GM23338 (cell line): Measurements from ENCODE around the gene PLAGL1. TPM values are rescaled to one million over a fixed set of nuclear protein-coding genes. Genes with fewer than 3 reads are reported as not detected.

Experiments used
- ATAC-seq: fragments of 200-7000 bp; cut with Tn5 transposase; 3 replicates; pipeline ENCODE4 v1.9.1; 2020
- DNase-seq: peaks from one replicate; pipeline ENCODE4 v3.0.0-alpha.2; 2015; ENCODE audit warnings: low spot score
- H2AFZ ChIP-seq: fragments of 200-600 bp; sonication (generic); 2 replicates; pipeline ENCODE4 v1.8.0; 2016; ENCODE audit warnings: antibody characterized with exemption, mild to moderate bottlenecking, moderate library complexity
- H3F3A ChIP-seq: fragments of 200-600 bp; sonication (generic); replicated peaks from 2 replicates; pipeline ENCODE4 v1.8.0; 2017; ENCODE audit warnings: antibody characterized with exemption, mixed run types, low read depth
- H3K27ac ChIP-seq: fragments of 200-600 bp; sonication (generic); 2 replicates; pipeline ENCODE4 v1.6.1; 2016; ENCODE audit warnings: low read depth
- H3K27me3 ChIP-seq: fragments of 200-600 bp; sonication (generic); 2 replicates; pipeline ENCODE4 v1.8.0; 2016; ENCODE audit warnings: mild to moderate bottlenecking, mixed run types, moderate library complexity; ENCODE audit not compliant: insufficient read depth
- H3K36me3 ChIP-seq: fragments of 200-600 bp; sonication (generic); 2 replicates; pipeline ENCODE4 v1.8.0; 2016; ENCODE audit warnings: mild to moderate bottlenecking; ENCODE audit not compliant: insufficient read depth
- H3K4me1 ChIP-seq: fragments of 200-600 bp; sonication (generic); 2 replicates; pipeline ENCODE4 v1.8.0; 2016; ENCODE audit warnings: mild to moderate bottlenecking, moderate library complexity; ENCODE audit not compliant: insufficient read depth
- H3K4me2 ChIP-seq: fragments of 200-600 bp; sonication (generic); 2 replicates; pipeline ENCODE4 v1.7.1; 2017; ENCODE audit warnings: mixed run types
- H3K4me3 ChIP-seq: fragments of 200-600 bp; sonication (generic); 2 replicates; pipeline ENCODE4 v1.6.1; 2016; ENCODE audit warnings: mixed run types
- H3K79me2 ChIP-seq: fragments of 200-600 bp; sonication (generic); replicated peaks from 2 replicates; pipeline ENCODE4 v1.8.0; 2017; ENCODE audit warnings: mild to moderate bottlenecking; ENCODE audit not compliant: insufficient read depth
- H3K9me2 ChIP-seq: fragments of 200-600 bp; sonication (generic); 2 replicates; pipeline ENCODE4 v1.8.0; 2017; ENCODE audit not compliant: insufficient read depth
- H4K20me1 ChIP-seq: fragments of 200-600 bp; sonication (generic); replicated peaks from 2 replicates; pipeline ENCODE4 v1.8.0; 2017; ENCODE audit warnings: mild to moderate bottlenecking; ENCODE audit not compliant: insufficient read depth
- H3K27ac Mint-ChIP-seq: 2 replicates; pipeline ENCODE4 v1.8.0; 2020; ENCODE audit warnings: inconsistent platforms, mild to moderate bottlenecking, moderate library complexity, mixed read lengths
- H3K27me3 Mint-ChIP-seq: 3 replicates; pipeline ENCODE4 v1.8.0; 2022; ENCODE audit warnings: low read depth, mild to moderate bottlenecking, moderate library complexity, mixed read lengths, inconsistent platforms; ENCODE audit not compliant: insufficient read depth, poor library complexity
- H3K36me3 Mint-ChIP-seq: 3 replicates; pipeline ENCODE4 v1.8.0; 2021; ENCODE audit warnings: low read depth, mild to moderate bottlenecking, inconsistent platforms, moderate library complexity, mixed read lengths
- H3K4me1 Mint-ChIP-seq: 3 replicates; pipeline ENCODE4 v1.8.0; 2020; ENCODE audit warnings: mild to moderate bottlenecking, inconsistent platforms, mixed read lengths
- H3K4me3 Mint-ChIP-seq: 3 replicates; pipeline ENCODE4 v1.8.0; 2021; ENCODE audit warnings: moderate library complexity, mild to moderate bottlenecking, inconsistent platforms, mixed read lengths
- H3K9me3 Mint-ChIP-seq: 3 replicates; pipeline ENCODE4 v1.8.0; 2020; ENCODE audit warnings: moderate library complexity, mild to moderate bottlenecking, inconsistent platforms, mixed read lengths
- CREB1 ChIP-seq: fragments of 250-450 bp; sonication (Bioruptor Pico); IDR thresholded peaks from 2 replicates; pipeline ENCODE4 v1.5.0; 2020; ENCODE audit warnings: low read depth, mild to moderate bottlenecking, moderate library complexity
- EZH2 ChIP-seq: fragments of 200-600 bp; sonication (generic); IDR thresholded peaks from one replicate; pipeline ENCODE4 v1.8.0; 2017; ENCODE audit warnings: antibody characterized with exemption, mild to moderate bottlenecking, low read depth; ENCODE audit not compliant: unreplicated experiment
- POLR2AphosphoS5 ChIP-seq: IDR thresholded peaks from 2 replicates; pipeline ENCODE4 v1.6.1; 2016; ENCODE audit warnings: antibody characterized with exemption, low read depth
- STAT1 ChIP-seq: IDR thresholded peaks from one replicate; pipeline ENCODE4 v1.6.1; 2016; ENCODE audit warnings: antibody characterized with exemption; ENCODE audit not compliant: unreplicated experiment
- ZNF114 ChIP-seq: fragments of 250-450 bp; sonication (Bioruptor Pico); IDR thresholded peaks from 2 replicates; pipeline ENCODE4 v1.5.0; 2020; ENCODE audit warnings: mild to moderate bottlenecking, moderate library complexity
- ZNF331 ChIP-seq: fragments of 250-450 bp; sonication (Bioruptor Pico); IDR thresholded peaks from 2 replicates; pipeline ENCODE4 v1.5.0; 2020; ENCODE audit warnings: low read depth, mild to moderate bottlenecking, moderate library complexity
- polyA plus RNA-seq: library from polyadenylated mRNA; unstranded; fragments of >200 nt; fragmentation: Nextera tagmentation; extraction: Ambion mirVana; gene quantifications from 2 replicates; pipeline ENCODE4 v1.2.1, GENCODE V29; 2016
- total RNA-seq: library from RNA; depleted of rRNA; stranded (reverse); fragments of >200 nt; shearing (Covaris generic); gene quantifications from 2 replicates; pipeline ENCODE4 v1.2.3, GENCODE V29; 2014
- TF ChIP-seq, protein P1 (sequence below): fragments of 250-450 bp; sonication (Bioruptor Pico); IDR thresholded peaks from 2 replicates; pipeline ENCODE4 v1.5.0; 2020; ENCODE audit warnings: mild to moderate bottlenecking, moderate library complexity
- TF ChIP-seq, protein P2 (sequence below): IDR thresholded peaks from one replicate; pipeline ENCODE4 v1.6.1; 2018; ENCODE audit warnings: antibody characterized with exemption; ENCODE audit not compliant: unreplicated experiment
- TF ChIP-seq, protein P3 (sequence below): IDR thresholded peaks from 2 replicates; pipeline ENCODE4 v1.6.1; 2016; ENCODE audit warnings: antibody characterized with exemption

The PLAGL1 gene
- total and polyA plus RNA-seq, 2 experiments from 2014 or later, result 0.90 to 1.7 TPM

DNA sequence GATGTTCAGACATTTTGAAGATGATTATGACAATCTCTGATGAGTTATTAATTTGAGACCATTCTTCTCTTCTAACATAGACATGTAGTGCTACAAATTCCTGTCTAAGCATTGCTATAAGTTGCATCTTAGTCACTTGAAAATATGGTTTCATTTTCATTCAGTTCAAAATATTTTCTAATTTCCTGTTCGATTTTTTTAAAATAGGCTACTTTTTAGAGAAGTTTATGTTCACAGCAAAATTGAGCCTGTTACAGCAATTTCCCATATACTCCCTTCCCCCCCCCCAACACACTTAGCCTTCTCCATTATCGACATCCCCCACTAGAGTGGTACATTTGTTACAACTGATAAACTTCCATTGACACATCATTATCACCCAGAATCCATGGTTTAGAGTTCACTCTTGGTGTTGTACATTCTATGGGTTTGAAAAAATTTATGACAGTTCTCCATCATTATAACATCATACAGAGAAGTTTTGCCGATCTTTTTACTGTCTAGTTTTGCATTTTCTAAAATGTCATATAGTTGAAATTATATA is 31.2 kb downstream of the PLAGL1 start:
- no peak overlapping the region for H3K4me3 Mint-ChIP-seq
- ATAC-seq (no peak), DNase-seq (no peak)
- H3K36me3 Mint-ChIP-seq, result no peaks in the 10 kb centered on the region
- peaks cover 48% of the 10 kb centered on the region for H3K27me3 Mint-ChIP-seq
- TF ChIP-seq POLR2AphosphoS5 (no peak), STAT1 (no peak), ZNF331 (CRISPR knock-in tag) (no peak), ZNF114 (no peak), CREB1 (CRISPR knock-in tag) (no peak), EZH2 (no peak)
- TF ChIP-seq, protein P1, sequence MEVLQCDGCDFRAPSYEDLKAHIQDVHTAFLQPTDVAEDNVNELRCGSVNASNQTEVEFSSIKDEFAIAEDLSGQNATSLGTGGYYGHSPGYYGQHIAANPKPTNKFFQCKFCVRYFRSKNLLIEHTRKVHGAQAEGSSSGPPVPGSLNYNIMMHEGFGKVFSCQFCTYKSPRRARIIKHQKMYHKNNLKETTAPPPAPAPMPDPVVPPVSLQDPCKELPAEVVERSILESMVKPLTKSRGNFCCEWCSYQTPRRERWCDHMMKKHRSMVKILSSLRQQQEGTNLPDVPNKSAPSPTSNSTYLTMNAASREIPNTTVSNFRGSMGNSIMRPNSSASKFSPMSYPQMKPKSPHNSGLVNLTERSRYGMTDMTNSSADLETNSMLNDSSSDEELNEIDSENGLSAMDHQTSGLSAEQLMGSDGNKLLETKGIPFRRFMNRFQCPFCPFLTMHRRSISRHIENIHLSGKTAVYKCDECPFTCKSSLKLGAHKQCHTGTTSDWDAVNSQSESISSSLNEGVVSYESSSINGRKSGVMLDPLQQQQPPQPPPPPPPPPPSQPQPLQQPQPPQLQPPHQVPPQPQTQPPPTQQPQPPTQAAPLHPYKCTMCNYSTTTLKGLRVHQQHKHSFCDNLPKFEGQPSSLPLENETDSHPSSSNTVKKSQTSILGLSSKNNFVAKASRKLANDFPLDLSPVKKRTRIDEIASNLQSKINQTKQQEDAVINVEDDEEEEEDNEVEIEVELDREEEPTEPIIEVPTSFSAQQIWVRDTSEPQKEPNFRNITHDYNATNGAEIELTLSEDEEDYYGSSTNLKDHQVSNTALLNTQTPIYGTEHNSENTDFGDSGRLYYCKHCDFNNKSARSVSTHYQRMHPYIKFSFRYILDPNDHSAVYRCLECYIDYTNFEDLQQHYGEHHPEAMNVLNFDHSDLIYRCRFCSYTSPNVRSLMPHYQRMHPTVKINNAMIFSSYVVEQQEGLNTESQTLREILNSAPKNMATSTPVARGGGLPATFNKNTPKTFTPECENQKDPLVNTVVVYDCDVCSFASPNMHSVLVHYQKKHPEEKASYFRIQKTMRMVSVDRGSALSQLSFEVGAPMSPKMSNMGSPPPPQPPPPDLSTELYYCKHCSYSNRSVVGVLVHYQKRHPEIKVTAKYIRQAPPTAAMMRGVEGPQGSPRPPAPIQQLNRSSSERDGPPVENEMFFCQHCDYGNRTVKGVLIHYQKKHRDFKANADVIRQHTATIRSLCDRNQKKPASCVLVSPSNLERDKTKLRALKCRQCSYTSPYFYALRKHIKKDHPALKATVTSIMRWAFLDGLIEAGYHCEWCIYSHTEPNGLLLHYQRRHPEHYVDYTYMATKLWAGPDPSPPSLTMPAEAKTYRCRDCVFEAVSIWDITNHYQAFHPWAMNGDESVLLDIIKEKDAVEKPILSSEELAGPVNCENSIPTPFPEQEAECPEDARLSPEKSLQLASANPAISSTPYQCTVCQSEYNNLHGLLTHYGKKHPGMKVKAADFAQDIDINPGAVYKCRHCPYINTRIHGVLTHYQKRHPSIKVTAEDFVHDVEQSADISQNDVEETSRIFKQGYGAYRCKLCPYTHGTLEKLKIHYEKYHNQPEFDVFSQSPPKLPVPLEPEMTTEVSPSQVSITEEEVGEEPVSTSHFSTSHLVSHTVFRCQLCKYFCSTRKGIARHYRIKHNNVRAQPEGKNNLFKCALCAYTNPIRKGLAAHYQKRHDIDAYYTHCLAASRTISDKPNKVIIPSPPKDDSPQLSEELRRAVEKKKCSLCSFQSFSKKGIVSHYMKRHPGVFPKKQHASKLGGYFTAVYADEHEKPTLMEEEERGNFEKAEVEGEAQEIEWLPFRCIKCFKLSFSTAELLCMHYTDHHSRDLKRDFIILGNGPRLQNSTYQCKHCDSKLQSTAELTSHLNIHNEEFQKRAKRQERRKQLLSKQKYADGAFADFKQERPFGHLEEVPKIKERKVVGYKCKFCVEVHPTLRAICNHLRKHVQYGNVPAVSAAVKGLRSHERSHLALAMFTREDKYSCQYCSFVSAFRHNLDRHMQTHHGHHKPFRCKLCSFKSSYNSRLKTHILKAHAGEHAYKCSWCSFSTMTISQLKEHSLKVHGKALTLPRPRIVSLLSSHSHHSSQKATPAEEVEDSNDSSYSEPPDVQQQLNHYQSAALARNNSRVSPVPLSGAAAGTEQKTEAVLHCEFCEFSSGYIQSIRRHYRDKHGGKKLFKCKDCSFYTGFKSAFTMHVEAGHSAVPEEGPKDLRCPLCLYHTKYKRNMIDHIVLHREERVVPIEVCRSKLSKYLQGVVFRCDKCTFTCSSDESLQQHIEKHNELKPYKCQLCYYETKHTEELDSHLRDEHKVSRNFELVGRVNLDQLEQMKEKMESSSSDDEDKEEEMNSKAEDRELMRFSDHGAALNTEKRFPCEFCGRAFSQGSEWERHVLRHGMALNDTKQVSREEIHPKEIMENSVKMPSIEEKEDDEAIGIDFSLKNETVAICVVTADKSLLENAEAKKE (CRISPR knock-in tag), result no peak
- TF ChIP-seq, protein P2, sequence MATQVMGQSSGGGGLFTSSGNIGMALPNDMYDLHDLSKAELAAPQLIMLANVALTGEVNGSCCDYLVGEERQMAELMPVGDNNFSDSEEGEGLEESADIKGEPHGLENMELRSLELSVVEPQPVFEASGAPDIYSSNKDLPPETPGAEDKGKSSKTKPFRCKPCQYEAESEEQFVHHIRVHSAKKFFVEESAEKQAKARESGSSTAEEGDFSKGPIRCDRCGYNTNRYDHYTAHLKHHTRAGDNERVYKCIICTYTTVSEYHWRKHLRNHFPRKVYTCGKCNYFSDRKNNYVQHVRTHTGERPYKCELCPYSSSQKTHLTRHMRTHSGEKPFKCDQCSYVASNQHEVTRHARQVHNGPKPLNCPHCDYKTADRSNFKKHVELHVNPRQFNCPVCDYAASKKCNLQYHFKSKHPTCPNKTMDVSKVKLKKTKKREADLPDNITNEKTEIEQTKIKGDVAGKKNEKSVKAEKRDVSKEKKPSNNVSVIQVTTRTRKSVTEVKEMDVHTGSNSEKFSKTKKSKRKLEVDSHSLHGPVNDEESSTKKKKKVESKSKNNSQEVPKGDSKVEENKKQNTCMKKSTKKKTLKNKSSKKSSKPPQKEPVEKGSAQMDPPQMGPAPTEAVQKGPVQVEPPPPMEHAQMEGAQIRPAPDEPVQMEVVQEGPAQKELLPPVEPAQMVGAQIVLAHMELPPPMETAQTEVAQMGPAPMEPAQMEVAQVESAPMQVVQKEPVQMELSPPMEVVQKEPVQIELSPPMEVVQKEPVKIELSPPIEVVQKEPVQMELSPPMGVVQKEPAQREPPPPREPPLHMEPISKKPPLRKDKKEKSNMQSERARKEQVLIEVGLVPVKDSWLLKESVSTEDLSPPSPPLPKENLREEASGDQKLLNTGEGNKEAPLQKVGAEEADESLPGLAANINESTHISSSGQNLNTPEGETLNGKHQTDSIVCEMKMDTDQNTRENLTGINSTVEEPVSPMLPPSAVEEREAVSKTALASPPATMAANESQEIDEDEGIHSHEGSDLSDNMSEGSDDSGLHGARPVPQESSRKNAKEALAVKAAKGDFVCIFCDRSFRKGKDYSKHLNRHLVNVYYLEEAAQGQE, result no peak
- TF ChIP-seq, protein P3, sequence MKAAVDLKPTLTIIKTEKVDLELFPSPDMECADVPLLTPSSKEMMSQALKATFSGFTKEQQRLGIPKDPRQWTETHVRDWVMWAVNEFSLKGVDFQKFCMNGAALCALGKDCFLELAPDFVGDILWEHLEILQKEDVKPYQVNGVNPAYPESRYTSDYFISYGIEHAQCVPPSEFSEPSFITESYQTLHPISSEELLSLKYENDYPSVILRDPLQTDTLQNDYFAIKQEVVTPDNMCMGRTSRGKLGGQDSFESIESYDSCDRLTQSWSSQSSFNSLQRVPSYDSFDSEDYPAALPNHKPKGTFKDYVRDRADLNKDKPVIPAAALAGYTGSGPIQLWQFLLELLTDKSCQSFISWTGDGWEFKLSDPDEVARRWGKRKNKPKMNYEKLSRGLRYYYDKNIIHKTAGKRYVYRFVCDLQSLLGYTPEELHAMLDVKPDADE, result no peak
- no peaks in the 10 kb centered on the region for H3K36me3 ChIP-seq
- H3K27ac Mint-ChIP-seq, result no peak overlapping the region
- H3K27ac ChIP-seq, result no peak overlapping the region
- H4K20me1 ChIP-seq, result no peaks in the 10 kb centered on the region
- H3K79me2 ChIP-seq, result no peaks in the 10 kb centered on the region
- H3F3A ChIP-seq, result no peaks in the 10 kb centered on the region
- no peaks in the 10 kb centered on the region; the same call in 2 of the 3 replicates for H3K9me3 Mint-ChIP-seq
- peaks cover 45% of the 10 kb centered on the region for H3K4me1 ChIP-seq
- peaks cover 32% of the 10 kb centered on the region for H3K4me1 Mint-ChIP-seq
- no peak overlapping the region for H3K4me2 ChIP-seq
- H3K9me2 ChIP-seq, result no peaks in the 10 kb centered on the region
- H2AFZ ChIP-seq, result no peak overlapping the region
- no peak overlapping the region for H3K4me3 ChIP-seq
- H3K27me3 ChIP-seq, result peaks cover 93% of the 10 kb centered on the region
